H4 (cell line): Measurements from ENCODE around the gene ZMYND11. TPM values are rescaled to one million over a fixed set of nuclear protein-coding genes. Genes with fewer than 3 reads are reported as not detected.
"Not testable (repeated sequence)": the region's sequence is repeated elsewhere in the genome, so short reads cannot be mapped to it uniquely, and the experiment has no call there.

ENCODE experiments used
- DNase-seq: peaks from one replicate; pipeline ENCODE4 v3.0.0-alpha.2; 2015; ENCODE audit warnings: low spot score
- total RNA-seq: library from RNA; depleted of rRNA; stranded (reverse); fragments of >200 nt; shearing (Covaris generic); gene quantifications from 2 replicates; pipeline ENCODE4 v1.2.3, GENCODE V29; 2014

The ZMYND11 gene
- total RNA-seq, 1 experiment from 2014 or later = 31.4 TPM

DNA sequence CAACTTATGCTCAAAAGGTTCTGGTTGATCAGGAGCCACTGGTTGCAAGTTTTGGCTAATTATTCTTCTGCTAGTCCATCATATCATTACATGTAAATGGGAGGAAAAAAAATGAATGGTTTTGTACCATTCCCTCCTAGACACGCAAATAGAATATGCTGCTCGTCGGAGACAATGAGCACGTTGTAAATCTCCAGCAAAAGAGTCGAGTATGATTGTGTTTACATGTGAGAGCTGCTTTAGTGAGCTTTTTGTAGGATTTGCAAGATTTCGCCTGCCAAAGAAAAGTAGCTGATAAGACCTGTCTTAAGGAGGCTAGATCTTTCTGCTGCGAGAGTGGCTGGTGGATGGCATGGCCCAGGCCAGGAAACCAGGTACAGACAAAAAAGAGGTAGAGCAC, 109.0 kb downstream of the ZMYND11 start:
- DNase-seq = no peak

DNA sequence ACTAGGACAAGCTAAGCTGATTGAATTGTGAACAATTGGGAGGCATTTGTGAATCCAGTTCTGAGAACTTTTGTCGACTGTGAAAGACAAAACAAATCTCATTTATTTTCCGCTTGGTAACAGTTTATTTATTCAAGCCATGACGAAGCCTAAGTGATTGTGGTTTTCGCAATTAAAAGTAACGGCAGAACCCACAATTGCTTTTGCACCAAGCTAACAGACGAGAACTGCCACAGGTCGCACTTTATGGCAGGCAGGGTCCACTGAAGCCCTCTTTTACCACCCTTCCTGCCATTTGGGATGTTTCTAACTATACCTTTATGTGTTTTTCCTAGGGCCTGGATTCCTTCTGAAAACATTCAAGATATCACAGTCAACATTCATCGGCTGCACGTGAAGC, 111.2 kb downstream of the ZMYND11 start:
- DNase-seq = no peak

DNA sequence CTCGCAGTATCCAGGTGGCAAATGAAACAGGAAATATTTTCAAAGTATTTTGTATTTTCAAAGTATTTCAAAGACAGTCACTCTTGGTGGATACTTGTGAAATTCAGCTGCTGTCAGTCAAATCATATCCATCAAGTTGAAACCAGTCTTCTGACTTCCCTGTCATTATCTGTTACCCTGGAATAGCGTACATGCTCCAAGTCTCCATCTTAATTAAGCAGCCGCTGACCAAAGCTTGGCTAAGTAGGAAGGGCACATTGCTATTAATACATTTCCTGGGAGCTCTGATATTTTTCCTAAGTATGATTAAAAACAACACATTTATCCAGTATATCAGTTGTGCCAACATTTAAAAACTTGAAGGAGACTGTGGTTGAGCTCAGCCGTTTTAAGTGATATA, 112.2 kb downstream of the ZMYND11 start:
- no peak for DNase-seq

DNA sequence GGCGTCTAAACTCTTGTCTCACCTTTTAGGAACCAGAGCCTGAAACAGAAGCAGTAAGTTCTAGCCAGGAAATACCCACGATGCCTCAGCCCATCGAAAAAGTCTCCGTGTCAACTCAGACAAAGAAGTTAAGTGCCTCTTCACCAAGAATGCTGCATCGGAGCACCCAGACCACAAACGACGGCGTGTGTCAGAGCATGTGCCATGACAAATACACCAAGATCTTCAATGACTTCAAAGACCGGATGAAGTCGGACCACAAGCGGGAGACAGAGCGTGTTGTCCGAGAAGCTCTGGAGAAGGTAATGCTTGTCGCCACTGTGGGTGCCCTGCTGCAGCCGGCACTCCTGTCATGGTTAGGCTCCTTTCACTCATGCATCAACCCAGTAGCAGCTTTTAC, 113.1 kb downstream of the ZMYND11 start:
- DNase-seq = no peak

DNA sequence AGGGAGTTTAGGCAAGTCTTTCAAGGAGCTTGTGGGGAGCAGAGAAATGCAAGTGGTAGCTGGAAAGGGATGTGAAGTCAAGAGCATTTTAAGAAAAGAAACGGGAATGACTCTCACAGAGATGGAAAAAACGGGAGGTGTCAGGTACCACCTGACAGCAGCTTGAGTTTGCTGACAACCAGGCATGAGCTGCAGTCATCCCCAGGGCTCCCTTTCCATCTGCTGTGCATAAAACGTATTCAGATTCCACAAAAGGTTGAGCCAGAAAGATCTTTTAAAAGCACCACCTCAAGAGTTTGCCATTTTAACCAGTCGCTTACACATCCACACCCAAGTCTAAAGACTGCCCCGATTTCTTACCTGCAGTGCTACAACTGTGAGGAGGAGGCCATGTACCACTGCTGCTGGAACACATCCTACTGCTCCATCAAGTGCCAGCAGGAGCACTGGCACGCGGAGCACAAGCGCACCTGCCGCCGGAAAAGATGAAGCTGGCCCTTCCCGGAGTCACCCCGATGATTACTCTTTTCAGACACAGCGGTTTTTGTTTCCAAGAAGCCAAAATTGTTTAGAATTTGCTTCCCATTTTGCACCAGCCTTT, 116.8 kb downstream of the ZMYND11 start:
- no peak for DNase-seq

DNA sequence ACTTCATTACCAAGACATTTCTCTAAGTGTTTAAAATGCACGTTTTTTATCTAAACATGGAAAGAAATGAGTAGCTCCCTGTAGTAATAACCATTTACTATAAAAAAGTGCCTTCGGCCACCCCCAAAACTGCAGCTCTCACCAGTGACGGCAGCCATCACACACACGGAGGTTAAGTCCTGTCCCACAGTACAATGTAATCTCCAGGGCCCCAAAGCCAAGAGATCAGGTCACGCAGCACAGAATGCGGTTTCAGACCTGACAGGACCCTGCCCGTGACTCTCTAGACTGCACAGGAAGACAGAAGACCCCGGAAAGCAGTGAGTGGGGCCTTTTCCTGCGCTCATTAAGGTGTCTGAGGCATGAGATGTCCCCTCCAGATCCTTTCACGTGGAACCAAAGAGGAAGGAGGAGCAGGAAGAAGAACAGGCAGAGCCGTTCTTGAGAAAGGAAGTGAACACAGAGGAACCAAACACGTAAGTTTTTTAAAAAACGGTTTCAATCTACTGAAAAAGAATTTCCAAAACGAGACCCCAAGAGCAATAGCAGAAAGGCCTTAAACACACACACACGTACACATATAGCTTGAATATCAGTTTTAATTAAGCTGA, 125.7 kb downstream of the ZMYND11 start:
- DNase-seq = no peak

DNA sequence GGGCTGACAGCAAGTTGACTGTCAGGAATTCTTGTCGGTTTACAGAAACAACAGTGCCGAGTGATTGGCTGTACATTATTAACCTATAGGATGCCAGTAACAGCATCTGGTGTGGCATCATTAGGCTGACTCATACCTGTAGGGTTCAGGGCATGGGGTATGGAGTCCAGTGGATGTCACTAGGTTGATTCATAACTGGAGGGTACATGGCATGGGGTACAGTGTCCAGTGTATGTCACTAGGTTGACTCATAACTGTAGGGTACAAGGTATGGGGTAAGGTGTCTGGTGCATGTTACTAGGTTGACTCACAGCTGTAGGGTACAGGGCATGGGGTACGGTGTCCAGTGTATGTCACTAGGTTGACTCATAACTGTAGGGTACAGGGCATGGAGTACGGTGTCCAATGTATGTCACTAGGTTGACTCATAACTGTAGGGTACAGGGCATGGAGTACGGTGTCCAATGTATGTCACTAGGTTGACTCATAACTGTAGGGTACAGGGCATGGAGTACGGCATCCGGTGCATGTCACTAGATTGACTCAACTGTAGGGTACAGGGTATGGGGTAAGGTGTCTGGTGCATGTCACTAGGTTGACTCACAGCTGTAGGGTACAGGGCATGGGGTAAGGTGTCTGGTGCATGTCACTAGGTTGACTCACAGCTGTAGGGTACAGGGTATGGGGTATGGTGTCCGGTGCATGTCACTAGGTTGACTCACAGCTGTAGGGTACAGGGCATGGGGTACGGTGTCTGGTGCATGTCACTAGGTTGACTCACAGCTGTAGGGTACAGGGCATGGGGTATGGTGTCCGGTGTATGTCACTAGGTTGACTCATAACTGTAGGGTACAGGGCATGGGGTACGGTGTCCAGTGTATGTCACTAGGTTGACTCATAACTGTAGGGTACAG, 129.2 kb downstream of the ZMYND11 start:
- DNase-seq = not testable (repeated sequence)

DNA sequence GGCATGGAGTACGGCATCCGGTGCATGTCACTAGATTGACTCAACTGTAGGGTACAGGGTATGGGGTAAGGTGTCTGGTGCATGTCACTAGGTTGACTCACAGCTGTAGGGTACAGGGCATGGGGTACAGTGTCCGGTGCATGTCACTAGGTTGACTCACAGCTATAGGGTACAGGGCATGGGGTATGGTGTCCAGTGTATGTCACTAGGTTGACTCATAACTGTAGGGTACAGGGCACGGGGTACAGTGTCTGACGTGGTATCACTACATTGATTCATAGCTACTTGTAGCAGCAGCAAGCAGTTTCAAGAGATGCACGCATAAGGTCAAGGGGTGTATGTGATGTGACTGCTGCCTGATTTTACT, 129.8 kb downstream of the ZMYND11 start:
- not testable (repeated sequence) for DNase-seq

DNA sequence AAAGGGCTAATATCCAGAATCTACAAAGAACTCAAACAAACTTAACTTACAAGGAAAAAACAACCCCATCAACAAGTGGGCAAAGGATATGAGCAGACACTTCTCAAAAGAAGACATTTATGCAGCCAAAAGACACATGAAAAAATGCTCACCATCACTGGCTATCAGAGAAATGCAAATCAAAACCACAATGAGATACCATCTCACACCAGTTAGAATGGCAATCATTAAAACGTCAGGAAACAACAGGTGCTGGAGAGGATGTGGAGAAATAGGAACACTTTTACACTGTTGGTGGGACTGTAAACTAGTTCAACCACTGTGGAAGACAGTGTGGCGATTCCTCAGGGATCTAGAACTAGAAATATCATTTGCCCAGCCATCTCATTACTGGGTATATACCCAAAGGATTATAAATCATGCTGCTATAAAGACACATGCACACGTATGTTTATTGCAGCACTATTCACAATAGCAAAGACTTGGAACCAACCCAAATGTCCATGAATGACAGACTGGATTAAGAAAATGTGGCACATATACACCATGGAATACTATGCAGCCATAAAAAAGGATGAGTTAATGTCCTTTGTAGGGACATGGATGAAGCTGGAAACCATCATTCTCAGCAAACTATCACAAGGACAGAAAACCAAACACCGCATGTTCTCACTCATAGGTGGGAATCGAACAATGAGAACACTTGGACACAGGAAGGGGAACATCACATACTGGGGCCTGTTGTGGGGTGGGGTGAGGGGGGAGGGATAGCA, 130.7 kb downstream of the ZMYND11 start:
- not testable (repeated sequence) for DNase-seq

DNA sequence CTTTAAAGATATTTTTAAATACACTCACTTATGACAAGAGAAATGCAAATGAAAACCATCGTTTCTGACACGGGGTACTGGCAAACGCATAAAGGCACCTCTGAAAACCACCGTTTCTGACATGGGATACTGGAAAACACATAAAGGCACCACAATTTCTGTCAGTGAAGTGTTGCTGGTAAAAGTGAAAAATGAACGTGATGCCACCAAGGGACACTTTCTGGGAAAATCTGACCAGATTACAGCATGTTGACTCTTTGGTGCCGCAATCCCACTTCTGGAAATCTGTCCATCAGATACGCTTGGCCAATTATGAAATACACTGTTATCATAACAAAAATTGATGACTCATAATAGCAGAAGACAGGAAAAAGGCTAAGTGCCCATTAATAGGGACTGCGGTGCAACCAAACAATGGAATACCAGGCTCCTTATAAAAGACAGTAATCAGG, 131.7 kb downstream of the ZMYND11 start:
- no peak for DNase-seq

DNA sequence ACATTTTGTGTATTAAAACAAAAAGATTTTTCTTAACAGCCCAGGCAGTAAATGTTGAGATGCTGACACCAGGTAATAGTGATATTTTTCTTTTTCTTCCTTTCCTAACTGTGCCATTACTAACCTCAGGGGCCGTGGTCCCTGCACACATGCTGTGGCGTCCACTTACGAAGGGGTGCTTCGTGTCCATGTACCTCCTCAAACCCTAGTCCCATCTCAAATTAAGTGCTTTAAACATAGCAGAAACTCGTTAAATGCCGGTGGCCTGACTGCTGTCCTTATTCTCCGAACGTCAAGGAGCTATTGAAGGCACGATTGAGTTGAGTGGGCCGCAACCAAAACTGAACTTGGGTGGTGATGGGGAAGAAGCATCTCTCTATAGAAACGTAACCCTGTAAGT, 132.4 kb downstream of the ZMYND11 start:
- DNase-seq = no peak

DNA sequence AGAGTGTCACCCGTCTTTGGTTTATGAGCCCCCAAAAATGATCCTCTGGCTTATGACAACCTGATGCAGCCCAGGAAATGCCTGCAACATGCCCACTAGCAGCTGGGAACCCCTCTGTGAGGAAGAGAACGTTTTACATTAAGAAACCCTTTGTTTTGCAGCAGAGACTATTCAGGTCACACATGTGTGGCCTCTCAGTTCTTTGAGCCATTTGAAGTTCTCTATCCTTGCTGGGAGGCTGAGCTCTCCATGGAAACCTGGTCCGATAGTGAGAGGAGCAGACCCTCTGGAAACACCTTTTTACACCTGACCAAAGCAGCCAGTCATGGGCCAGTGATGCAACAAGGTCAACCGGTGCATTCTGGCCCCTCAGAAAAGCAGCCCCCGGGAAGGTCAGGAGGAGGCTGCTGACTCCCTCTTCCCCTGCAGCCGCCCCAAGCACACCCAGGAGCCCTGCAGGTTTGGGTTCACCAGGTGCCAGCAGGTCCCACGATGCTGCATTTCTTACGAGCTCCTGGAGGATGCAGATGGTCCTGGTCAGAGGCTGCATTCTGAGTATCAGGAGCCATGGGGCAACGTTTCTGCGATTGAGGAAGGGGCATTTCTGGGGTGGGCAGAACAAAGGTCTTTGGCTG, 134.3 kb downstream of the ZMYND11 start:
- no peak for DNase-seq

DNA sequence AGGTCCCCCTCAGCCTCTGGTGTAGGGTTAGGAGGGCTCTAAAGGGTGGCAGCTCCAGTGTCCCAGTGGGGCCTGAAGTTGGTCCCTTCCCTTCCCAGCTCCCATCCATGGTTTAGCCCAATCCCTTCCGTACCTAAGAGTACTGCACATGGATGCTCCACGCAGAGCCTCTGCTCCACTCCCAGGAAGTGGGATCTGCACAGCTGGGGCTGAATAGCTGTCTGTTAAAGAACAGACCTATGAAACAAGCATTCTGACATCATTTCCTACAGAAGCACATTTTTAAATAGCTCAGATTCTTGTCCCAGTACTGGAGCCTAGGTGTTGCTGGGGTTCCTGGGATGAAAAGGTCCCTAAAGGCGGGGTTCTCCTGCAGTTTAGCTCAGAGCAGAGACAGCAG, 135.9 kb downstream of the ZMYND11 start:
- no peak for DNase-seq

DNA sequence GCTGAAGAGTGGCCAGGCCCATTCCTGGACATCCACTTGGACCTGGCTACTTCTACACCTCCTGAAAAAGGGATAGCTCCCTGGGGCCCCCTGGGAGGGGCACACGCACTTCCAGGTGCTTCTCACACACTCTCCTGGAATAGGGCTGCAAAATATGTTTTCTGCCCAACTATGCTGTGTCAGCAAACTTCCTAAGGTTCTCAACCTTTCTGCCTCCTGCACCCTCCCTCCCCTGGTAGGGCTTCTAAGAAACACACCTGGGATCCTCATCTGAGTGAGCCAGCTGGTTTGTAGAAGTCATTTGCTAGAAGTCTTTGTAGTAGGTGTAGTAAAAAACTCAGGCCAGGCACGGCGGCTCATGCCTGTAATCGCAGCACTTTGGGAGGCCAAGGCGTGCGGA, 136.5 kb downstream of the ZMYND11 start:
- DNase-seq = no peak

DNA sequence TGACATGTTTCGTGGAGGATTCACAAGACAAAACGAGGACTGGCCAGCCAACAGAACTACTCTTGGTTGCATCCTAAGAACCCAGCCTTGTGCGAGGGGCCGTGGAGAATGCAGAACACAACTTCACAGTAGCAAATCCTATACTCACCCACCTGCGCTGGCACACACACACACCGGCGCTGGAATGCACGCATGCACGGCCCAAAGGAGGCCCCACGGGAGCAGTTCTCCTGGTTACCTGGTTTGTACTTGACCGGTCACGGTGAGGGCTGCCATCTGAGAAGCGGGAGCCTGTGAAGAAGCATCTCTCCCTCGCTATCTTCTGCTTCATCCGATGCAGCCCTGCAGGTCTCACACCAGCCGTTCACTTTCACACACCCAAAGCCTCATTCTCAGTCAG, 137.8 kb downstream of the ZMYND11 start:
- no peak for DNase-seq

DNA sequence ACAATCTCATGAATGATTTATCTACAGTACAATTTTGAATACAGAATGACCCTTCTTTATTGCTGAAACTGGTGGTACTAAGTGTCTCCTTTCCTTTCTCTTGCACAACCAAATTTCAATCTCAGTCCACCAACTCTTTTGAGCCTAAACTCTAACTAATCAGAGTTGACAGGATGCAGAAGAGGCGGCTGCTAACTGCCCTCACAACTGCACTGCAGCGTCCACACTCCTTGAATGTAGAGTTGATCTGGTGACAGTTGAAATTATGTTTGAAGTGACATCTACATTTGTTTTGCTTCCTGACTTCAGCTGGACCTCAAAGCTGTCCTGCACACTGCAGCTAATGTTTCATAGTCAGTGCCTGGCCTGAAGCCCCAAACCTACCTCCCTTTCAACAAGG, 139.6 kb downstream of the ZMYND11 start:
- no peak for DNase-seq

DNA sequence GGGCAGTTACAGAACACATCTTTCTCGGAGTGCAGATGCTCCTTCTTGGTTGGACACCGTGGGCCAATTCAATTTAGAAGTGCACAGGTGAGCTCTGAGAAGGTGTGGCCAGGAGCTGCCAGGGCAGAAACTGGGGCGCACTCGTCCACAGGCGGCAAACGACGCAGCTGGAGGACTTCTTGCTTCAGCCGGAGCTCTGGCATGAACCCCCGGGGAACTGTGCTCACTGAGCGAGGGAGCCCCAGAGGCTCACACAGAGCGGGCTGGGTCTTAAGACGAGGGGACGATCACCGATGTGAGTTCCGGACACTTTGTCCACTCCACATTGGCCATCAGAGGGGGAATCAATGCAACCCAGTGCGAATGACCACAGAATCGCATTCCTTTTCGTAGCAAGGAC, 140.4 kb downstream of the ZMYND11 start:
- no peak for DNase-seq

DNA sequence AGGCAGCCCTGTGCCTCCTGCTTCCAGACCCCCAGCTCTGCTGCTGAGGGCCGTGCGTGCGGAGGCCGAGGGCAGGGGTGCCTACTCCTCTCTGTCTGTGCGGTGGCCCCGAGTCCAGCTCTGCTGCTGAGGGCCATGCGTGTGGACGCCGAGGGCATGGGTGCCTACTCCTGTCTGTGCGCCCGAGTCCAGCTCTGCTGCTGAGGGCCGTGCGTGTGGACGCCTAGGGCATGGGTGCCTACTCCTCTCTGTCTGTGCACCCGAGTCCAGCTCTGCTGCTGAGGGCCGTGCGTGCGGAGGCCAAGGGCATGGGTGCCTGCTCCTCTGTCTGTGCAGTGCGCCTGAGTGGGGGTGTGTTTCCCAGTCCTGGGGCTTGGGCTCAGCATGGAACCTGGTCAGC, 142.7 kb downstream of the ZMYND11 start:
- no peak for DNase-seq

DNA sequence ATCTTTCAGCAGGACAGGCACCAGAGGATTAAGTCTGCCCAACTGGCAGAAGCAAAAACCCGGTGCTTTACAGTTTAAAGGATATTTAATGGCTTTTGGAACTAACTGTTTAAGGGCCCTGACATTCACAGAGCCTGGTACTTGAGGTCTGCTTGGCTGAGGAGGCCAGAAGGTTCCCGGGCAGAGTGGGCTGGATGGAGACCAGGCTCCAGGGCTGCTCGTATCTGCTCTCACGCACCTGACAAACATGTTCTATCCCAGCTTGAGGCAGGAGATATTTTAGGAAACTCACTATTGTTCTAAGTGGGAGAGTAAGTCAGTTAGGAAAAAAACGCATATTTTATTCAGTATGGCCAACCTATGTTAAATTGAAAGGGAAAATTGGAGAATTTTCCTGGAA, 143.5 kb downstream of the ZMYND11 start:
- no peak for DNase-seq

DNA sequence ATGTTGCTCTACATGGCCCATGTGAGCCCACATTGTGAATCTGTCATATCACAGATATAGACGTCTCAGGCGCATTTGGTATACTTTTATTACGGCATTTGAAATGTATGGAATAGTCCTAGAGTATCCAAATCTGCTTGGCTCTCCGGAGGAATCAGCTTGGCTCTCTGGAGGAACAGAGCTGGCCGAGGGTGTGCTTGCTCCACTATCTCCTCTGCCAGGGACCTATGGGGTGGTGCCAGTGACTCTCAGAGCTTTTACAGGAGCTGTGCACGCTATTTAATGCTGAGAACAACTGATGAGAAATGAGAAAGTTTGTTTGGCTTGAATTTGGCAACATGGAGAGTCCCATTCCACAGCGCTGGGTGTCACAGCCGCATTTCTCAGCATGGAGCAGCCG, 144.0 kb downstream of the ZMYND11 start:
- DNase-seq = no peak

DNA sequence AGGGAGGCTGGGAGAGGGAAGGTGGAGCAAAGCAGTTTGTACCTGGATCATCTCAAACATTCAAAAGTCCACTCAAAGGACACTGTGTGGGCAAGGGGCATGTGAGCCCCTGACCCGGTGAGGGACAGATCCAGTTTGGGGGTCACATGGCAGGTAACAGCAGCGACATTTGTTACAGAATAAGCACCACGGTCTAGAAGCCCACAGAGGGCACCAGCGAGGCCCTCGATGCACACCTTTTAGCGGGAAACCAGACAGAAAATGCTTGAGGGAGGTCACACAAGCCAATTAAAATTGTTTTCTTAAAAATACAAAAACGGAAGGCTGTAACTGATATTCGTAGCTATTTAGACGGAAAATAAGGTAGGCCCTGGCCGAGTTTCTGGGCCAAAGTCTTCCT, 144.4 kb downstream of the ZMYND11 start:
- no peak for DNase-seq
